Stromal cell of bone marrow (primary cell): ENCODE results near the gene DTNB.
"Not testable (repeated sequence)": the region's sequence is repeated elsewhere in the genome, so short reads cannot be mapped to it uniquely, and the experiment has no call there.

Experiments
- DNase-seq: peaks from one replicate; pipeline ENCODE4 v3.0.0-alpha.2; 2012; ENCODE audit warnings: low read depth

The DTNB gene

DNA sequence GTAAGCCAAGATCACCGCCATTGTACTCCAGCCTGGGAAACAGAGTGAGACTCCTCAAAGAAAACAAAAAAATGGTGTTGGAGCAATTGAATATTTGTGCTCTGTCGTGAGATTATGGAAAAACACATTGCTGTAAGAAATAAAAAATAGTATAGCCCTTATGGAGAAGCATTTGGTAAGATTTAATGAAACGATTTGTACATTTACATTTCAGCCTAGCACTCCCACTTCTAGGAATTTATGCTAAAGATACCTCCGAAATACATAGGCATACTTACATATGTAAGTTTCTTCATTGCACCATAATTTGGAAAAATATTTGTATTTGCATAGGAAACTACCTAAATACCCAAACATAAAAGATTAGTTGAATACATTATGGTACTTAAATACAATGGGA is 8.7 kb upstream of the DTNB start:
- no peak for DNase-seq

DNA sequence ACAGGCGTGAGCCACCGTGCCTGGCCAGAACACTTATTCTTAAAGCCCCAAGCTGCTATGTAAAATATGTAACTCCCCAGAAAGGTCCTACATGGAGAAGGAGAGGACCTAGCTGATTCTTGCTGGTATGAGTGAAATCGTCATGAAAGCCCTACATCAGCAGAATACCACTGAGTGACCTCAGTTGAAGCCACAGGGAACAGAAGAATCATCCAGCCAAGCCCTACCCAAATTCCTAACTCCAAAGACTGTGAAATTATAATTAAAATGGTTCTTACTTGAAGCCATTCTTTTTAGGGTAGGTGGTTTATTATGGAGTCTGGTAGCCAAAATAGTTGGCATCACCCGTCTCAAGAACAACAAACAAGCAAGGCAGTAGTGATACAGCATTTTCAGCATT is 4.5 kb upstream of the DTNB start:
- no peak for DNase-seq

DNA sequence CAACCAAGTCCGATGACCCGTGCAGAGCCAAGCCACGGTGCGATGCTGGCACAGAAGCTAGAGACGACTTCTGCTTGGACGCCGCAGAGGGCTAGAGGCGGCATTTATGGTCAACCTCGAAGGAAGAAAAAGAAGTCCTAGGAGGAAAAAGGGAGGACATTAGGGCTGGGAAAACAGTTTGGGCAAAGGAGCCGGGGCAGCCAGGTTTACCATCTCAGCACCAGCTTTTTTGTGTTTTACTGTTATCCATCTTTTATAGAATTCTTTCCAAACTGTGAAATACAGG is 643 bp upstream of the DTNB start:
- DNase-seq = no peak

DNA sequence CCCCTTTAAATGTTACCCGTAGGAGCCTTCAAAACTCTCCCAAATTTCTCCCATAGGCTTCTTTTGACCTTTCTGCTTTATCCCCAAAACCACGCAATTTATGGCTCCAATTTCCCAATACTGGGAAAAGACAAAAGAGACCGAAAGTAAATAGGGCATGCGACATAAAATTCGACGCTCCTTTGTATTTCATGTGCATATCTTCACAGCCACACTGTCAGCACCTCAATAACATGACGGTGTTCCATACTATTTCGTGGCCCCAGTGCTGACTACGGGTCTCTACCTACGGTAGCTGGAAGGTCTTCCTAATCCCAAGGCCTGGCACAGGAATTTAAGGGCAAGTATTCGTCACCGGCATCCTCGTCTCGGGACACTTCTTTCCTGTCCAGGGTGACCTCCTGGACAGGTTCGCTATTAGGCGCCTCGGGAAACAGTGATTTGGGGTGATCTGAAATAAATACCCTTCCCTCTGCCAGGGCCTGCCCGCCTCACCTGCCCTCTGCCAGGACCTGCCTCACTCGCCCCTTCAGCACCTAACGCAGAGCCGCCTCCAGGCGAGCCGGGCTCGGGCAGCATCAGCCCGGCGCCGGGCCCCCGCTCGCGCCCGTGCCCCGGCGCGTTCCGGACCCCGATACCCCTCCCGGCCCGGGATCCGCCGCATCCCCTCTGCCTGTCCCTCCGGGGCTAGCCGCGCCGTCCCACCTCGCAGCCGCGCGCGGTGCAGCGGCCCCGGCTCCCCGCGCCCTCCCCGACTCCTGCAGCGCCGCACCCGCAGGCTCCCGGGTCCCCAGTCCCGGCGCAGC is 680 bp downstream of the DTNB start:
- no peak for DNase-seq

DNA sequence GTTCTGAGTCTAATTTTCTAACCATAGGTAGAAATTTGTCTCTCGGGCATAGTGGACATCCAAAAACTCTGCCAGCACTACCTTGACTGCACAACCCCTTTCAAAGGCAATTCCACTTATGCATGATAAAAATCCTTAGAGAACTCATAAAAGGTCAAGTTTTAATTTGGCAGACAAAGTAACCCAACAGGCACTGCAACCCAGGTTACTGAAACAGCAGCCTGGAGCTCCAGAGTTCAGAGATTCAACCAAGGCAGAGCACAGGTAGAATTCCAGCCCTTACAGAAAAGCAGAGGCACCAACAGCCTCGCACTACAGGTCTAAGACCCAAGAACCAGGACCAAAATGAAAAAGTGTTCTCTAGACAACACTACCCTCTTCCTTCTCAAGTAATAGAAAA is 1.8 kb downstream of the DTNB start:
- no peak for DNase-seq

DNA sequence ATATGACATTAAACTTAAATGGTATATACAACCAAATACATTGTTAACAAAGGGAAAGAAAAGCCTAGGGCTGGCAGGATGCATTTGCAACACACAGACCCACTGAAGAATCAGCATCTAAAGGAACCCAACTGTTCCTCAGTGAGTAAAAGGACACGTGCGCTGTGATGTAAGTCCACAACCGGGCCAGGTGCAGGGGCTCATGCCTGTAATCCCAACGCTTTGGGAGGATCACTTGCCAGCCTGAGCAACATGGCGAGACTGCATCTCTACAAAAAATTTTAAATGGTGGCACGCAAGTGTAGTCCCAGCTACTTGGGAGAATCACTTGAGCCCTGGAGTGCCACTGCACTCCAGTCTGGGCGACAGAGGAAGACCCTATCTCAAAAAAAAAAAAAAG is 3.9 kb downstream of the DTNB start:
- DNase-seq = no peak

DNA sequence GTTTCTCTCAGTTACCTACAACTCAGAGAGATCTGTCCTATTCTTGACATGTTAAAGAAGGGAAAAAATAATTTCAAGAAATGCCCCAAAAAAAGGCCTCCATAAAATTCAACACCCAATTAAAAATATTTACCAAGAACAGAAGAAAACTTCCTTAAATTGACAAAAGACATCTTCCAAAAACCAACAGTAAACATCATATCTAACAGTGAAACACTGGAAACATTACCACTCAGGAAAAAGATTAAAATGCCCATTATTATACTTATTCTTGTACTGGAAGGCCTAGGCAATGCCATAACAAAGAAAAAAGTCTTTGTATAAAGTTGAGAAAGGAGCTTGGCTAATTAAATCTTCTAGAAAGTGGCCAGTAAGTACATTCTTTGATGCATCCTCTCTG is 7.2 kb downstream of the DTNB start:
- no peak for DNase-seq

DNA sequence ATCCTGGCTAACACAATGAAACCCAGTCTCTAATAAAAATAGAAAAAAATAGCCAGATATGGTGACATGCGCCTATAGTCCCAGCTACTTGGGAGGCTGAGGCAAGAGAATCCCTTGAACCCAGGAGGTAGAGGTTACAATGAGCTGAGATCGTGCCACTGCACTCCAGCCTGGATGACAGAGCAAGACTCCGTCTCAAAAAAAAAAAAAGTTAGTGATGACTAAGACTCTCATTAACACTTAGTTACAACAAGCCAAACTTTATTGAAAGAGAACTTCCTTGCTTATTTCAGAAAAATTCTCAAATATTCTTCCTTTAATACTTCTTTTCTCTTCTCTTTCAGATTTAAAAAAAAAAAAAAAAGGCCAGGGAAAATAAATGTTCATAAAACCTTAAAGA is 7.9 kb downstream of the DTNB start:
- DNase-seq = not testable (repeated sequence)

DNA sequence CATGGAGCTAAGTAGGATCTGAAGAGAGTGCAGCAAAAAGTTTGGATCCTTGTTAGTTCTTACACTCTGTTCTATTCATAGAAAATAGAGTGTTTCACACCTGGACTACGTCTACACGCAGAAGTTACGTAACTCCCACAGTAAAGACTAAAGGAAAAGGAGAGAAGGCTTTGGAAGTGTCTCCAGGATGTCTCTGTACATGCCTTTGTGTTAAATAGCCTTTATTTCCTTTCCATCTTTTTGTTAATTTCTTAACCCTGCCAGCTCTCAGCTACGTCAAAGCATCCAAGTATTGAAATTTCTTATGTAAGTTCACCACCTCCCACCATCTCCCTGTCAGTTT is 8.4 kb downstream of the DTNB start:
- no peak for DNase-seq

DNA sequence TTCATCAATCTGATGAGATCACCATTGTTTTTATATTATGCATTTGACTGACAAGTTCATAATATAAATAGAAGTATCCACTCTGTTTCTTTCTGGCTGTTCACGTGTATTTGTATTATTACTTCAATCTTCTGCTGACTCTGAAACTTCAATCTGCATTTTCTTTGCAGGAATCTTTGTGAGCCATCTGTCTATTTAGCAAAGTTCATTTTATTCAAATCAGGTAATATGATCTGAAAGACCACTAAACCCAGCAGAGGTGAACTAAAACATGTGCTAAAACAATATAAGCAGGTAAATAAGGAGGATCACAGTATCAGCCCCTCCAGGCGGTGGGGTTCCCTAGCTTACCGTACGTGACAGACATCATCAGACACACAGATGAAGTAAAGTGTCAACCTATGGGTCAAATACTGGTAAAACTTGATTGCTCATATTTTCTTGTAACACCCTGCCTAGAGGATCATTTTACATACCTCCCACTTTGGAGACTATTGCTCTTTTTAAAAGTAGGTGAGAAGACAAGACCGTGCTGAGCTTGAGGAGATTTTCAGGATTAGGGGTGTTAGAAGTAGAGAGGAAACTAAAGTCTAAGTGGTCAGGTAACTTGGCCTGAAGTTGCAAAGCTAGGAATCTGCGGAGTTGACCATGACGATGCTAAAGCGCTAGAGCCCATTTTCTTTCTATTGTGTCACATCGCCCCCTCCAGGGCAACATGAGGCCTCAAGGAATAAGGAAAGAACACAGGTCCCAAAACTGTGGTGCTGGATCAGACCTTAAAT is 9.0 kb downstream of the DTNB start:
- peak; percentile 63 for DNase-seq

DNA sequence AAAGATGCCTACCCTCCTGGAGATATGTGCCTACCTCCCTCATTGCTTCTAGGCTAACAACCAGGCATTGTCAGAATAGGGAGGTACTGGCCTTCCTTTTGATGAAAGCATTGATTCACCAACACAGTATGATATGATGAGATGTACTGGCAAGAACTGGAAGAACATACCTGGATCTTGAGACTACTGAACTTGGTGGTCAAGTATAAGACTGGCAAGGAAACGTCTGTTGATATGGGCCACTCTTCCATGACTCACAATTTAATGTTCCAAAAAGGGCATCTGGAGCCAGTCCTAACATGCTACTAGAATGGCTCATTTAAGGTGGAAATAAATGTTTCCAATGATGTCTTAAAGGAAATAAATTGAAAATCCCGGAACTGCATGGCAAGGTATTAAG is 18.1 kb downstream of the DTNB start:
- DNase-seq = no peak

DNA sequence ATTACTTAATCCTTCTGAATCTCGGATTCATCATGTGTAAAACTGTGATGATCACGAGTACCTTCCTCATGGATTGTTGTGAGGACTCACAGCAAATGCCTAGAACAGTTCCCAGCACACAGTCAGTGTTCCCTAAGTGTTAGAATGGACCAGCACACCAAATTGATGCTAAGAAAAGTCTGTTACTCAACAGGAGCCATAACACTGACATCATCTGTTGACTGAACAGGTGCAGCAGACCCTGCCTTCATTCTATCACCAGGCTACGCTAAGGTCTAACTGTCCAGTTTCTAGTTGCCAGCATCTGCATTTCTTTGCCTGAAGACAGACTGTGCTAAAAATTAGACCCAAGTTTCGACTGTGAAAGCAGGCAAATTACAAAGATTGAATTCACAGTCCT is 18.6 kb downstream of the DTNB start:
- DNase-seq = no peak

DNA sequence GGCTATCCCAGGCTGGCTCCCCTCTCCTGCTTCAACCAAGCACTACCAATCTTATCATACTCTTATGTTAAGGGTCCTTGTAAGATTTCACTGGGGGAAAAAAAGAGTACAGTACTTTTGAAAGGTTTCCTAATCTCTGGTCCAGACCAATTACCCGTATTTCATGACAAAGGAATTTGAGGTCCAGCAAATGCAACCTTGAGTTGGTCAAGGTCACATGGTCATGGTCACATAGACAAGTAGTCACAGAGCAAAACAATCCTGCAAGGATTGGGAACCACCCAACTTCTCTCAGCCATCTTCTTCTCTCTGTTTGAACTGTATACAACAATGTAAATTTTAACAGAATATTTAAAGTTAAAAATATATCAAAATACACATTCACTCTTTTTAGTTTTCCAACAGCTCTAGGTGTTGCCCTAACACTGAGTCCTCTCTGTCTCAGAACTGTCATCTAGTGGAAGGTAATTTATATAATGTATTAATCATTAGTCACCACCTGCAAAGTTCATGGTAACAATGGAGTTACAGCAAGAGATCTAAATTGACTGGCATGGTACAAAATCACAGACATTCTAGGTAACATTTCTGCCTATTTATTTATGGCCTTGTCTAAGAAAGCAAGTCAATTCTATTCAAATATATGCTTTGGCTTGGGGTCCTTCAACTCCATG is 21.5 kb downstream of the DTNB start:
- no peak for DNase-seq

DNA sequence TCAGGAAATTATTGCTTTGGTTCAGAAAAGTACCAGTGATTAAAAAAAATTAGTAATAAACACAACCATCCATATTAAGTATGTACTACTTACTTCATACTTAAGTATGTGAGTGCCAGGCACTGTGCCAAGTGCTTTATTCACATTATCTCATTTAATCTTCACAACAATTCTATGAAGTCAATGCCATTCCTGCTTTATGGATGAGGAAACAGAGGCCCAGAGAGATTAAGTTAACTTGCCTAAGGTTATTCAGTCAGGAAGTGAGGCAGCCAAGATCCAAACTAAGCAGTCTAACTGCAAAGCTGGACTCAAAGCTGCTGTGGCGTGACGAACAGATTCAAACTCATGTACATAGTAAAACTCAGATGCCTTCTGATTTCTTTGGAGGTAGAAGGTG is 22.3 kb downstream of the DTNB start:
- no peak for DNase-seq

DNA sequence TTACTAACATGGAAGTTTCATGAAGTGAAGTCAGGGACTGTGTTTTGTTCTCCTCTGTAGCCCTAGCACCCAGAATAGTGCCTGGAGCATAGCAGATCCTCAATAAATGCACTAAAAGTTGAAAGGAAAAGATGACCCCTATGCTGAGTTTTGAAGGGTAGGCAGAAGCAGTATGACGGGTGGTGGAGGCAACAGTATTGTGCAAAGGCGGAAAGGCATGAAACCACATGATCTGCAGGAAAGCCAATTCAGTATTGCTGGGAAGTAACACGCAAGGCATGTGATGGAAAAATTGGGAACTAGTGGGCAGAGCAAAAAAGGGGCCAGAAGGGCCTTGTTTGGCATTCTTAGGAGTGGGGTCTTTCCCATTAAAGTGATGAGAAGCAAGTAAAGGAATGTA is 23.1 kb downstream of the DTNB start:
- no peak for DNase-seq

DNA sequence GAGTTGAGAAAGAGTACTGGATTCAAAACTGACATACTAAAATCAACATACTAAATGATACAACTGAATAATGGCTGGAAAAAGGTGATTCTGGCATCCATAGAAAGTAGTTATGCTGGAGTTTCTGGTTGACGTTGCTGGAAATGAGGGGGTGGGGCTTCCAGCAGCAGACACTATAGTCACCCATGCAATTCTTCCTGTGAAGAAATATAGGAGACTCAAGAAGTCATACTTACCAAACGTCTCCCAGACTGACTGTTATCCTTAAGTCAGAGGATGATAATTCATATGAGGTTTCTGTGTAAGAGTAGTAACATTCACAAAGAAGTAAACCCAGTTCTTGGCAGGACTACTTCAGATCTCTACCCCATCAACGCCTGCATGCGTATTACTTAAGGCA is 23.6 kb downstream of the DTNB start:
- no peak for DNase-seq

DNA sequence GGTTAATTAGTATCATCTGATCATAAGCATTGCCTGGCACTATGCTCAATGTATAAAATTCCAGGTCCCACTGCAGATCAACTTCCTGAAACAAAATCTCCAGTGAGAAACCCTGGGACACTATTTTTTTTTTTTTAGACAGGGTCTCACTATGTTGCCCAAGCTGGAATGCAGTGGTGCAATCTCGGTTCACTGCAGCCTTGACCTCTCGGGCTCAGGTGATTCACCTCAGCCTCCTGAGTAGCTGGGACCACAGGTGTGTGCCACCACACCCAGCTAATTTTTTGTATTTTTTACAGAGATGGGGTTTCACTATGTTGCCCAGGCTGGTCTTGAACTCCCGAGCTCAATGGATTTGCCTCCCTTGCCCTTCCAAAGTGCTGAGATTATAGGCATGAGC is 31.1 kb downstream of the DTNB start:
- no peak for DNase-seq

DNA sequence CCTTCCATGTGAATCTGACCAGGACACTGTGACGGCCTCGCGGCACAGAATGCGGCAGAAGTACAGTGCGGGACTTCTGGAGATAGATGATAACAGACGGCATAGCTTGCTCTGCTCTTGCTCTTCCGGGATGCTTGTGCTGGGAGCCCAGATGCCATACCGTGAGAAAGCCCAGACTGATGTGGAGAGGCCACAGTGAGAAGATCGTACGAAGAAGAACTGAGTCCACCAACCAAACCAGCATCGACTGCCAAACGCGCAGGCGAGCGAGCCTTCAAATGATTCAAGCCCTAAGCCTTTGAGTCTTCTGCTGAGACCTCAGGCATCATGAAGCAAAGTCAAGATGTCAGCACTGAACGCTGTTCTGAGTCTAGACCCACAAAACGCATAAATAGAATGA is 33.7 kb downstream of the DTNB start:
- no peak for DNase-seq

DNA sequence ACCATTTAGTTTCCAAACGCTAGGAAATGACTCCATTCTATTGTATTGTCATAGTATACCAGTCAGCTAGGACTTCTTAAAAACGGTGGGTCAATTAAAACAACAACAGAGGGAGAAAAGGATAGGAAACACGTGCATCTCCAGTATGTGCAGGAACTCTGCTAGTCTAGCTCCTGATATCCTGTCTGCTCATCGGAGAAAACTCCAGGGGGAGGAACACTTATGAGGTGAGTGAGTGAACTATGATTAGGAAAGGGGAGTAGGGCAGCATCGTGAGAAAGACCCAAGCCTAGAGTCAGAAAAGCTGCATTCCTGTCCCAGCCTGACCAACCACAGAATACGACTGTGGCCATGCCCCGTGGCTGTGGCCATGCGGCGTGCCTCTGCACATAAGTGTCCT is 34.2 kb downstream of the DTNB start:
- DNase-seq = no peak

DNA sequence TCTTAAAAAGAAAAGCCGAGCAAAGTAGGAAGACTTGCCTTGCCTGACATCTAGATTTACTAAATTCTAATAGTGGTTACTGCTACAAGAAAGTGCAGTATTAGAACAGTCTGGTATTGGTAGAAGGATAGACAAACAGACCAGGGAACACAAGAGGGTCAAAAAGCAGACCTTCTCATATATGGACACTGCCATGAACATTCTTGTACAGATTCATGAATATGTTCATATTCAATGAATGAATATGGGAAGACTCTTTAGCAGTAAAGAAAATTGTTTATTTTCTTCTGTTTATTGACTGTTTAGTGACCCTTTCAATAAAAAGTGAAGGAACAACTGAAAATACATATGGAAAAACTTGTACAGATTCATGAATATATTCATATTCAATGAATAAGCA is 37.6 kb downstream of the DTNB start:
- DNase-seq = no peak

DNA sequence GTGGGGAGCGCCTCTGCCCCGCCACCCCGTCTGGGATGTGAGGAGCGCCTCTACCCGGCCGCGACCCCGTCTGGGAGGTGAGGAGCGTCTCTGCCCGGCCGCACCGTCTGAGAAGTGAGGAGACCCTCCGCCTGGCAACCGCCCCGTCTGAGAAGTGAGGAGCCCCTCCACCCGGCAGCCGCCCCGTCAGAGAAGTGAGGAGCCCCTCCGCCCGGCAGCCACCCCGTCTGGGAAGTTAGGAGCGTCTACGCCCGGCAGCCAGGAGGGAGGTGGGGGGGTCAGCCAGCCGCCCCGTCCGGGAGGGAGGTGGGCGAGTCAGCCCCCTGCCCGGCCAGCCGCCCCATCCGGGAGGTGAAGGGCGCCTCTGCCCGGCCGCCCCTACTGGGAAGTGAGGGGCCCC is 39.6 kb downstream of the DTNB start:
- DNase-seq = not testable (repeated sequence)

DNA sequence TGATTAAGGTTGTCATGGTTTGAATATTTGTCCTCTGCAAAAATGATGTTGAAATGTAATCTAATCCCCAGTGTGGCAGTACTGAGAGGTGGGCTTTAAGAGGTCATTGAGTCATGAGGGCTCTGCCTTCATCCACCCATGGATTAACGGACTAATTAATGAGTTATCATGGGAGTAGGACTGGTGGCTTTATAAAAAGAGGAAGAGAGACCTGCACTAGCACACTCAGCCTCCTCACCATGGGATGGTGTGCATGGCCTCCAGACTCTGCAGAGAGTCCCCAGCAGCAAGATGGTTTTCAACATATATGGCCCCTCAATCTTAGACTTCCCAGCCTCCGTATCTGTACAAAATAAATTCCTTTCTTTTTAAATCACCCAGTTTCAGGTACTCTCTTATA is 41.0 kb downstream of the DTNB start:
- no peak for DNase-seq

DNA sequence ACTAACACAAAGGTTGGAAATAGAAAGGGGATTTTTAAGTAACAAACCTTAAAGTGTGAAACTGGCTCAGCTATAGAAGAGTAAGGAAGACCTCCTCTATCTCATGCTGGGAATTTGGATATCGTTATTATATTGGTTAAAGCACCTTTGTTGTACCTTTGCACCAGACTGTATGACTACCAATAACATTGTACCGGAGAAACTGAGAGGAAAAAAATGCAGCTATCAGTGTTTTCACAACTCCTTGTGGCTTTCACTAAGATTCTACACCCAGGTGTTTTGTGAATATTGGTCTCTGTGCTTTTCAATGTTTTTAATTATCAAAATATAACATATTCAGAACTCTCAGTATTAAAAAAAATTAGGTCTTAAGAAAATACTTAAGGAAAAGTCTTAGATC is 48.7 kb downstream of the DTNB start:
- DNase-seq = no peak

DNA sequence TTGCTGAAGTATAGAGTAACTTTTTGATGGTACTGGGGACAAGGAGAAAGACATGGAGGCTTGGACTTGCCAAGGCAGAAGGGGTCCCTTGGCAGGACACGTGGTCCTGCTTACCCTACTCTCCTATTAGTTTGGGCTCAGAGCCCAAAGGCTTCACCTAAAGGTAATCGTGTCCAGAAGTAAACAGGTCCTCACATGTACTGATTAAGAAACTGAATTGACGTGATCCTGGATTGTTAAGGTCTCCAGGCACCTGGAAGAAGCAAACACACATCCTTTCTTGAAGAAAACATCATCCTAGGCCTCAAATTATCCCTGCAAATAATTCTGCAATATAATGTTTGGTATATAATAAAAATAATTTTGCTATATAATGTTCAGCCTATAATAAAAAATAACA is 50.0 kb downstream of the DTNB start:
- no peak for DNase-seq
